Endothelial cell of umbilical vein (primary cell): ENCODE data around the gene CHMP6. TPM values are rescaled to one million over a fixed set of nuclear protein-coding genes. Genes with fewer than 3 reads are reported as not detected.

Experiments
- BruUV-seq: library from RNA; stranded (reverse); fragments of 400-500 nt; replicated peaks from 2 replicates; lab custom pipeline; 2021; lab: Mats Ljungman, UMichigan
- CTCF ChIA-PET: fragments of 300-600, 350-600 bp; sonication (Branson Sonifier 250); formaldehyde crosslinking; loops from one replicate; lab custom pipeline; 2021; ENCODE audit warnings: antibody characterized with exemption, inconsistent platforms; lab: Charles Lee
- POLR2A ChIA-PET: fragments of 300-600, 350-600 bp; sonication (Branson Sonifier 250); formaldehyde crosslinking; loops from one replicate; lab custom pipeline; 2021; ENCODE audit warnings: antibody characterized with exemption, inconsistent platforms; lab: Charles Lee
- DNase-seq: peaks from one replicate; pipeline ENCODE4 v3.0.0-alpha.2; 2011; ENCODE audit warnings: low read depth, low spot score
- FAIRE-seq: peaks from 2 replicates; lab custom pipeline; 2011; peaks lifted over from hg19 to GRCh38; lab: Jason Lieb, UNC
- H2AFZ ChIP-seq: 2 replicates; pipeline ENCODE4 v1.6.0; 2012; ENCODE audit warnings: low read depth, low read length, control low read depth, inconsistent platforms
- H3K27ac ChIP-seq: 2 replicates; pipeline ENCODE4 v1.5.1; 2011; ENCODE audit warnings: low read depth, mild to moderate bottlenecking, control low read depth, low read length, moderate library complexity; ENCODE audit not compliant: insufficient read depth
- H3K27me3 ChIP-seq, 2 experiments: 2 replicates each; pipeline versions ENCODE4 v1.6.0 to v1.6.1; 2011; ENCODE audit warnings: low read length in 2 of 2, mixed read lengths in 1 of 2; ENCODE audit not compliant: control insufficient read depth in 2 of 2, insufficient read depth in 2 of 2
- H3K36me3 ChIP-seq, 2 experiments: 2 replicates in 1 of 2; 3 replicates in 1 of 2; pipeline ENCODE4 v1.5.1; 2011; ENCODE audit warnings: low read length in 2 of 2, mild to moderate bottlenecking in 1 of 2, moderate library complexity in 1 of 2; ENCODE audit not compliant: control insufficient read depth in 2 of 2, insufficient read depth in 2 of 2; ENCODE audit errors: extremely low read depth in 1 of 2
- H3K4me1 ChIP-seq: 3 replicates; pipeline ENCODE4 v1.5.1; 2011; ENCODE audit warnings: mild to moderate bottlenecking, low read length; ENCODE audit not compliant: control insufficient read depth, insufficient read depth; ENCODE audit errors: extremely low read depth
- H3K4me2 ChIP-seq: 2 replicates; pipeline ENCODE4 v1.6.1; 2011; ENCODE audit warnings: low read length, control low read depth, mixed read lengths; ENCODE audit not compliant: insufficient read depth
- H3K4me3 ChIP-seq, 3 experiments: fragments of 200-600 bp in 1 of 3; sonication (generic), shearing (Covaris generic) in 1 of 3; replicated peaks in 1 of 3; 2 replicates each; pipeline ENCODE4 v1.5.1; 2011 to 2016; ENCODE audit warnings: control low read depth in 3 of 3, low read length in 3 of 3, mild to moderate bottlenecking in 2 of 3, inconsistent platforms in 1 of 3, low read depth in 1 of 3, moderate library complexity in 1 of 3; ENCODE audit not compliant: insufficient read depth in 1 of 3
- H3K79me2 ChIP-seq: 2 replicates; pipeline ENCODE4 v1.6.0; 2012; ENCODE audit warnings: low read length, inconsistent platforms; ENCODE audit not compliant: control insufficient read depth, insufficient read depth
- H3K9ac ChIP-seq: replicated peaks from 2 replicates; pipeline ENCODE3; 2011; ENCODE audit warnings: low read length, control low read depth; ENCODE audit not compliant: insufficient read depth; ENCODE audit errors: extremely low read depth
- H3K9me1 ChIP-seq: replicated peaks from 3 replicates; pipeline ENCODE4 v1.6.0; 2011; ENCODE audit warnings: mild to moderate bottlenecking, low read length; ENCODE audit not compliant: control insufficient read depth, insufficient read depth; ENCODE audit errors: extremely low read depth
- H3K9me3 ChIP-seq: replicated peaks from 2 replicates; pipeline ENCODE4 v1.5.1; 2012; ENCODE audit warnings: low read length, inconsistent platforms; ENCODE audit not compliant: control insufficient read depth, insufficient read depth
- H4K20me1 ChIP-seq: replicated peaks from 2 replicates; pipeline ENCODE3; 2011; ENCODE audit warnings: mild to moderate bottlenecking, low read length; ENCODE audit not compliant: control insufficient read depth, insufficient read depth; ENCODE audit errors: extremely low read depth
- EZH2 ChIP-seq: IDR thresholded peaks from 2 replicates; pipeline ENCODE4 v1.6.1; 2012; ENCODE audit warnings: borderline replicate concordance, low read depth, mild to moderate bottlenecking, moderate library complexity, low read length, inconsistent platforms; ENCODE audit not compliant: severe bottlenecking
- FOS ChIP-seq: IDR thresholded peaks from 2 replicates; pipeline ENCODE4 v1.6.1; 2011; ENCODE audit warnings: mild to moderate bottlenecking, low read length, moderate library complexity, borderline replicate concordance; ENCODE audit not compliant: insufficient read depth
- GATA2 ChIP-seq: IDR thresholded peaks from 2 replicates; pipeline ENCODE4 v1.7.0; 2011; ENCODE audit warnings: low read depth, mild to moderate bottlenecking, moderate library complexity, mixed read lengths, low read length; ENCODE audit not compliant: insufficient read length, insufficient read depth
- JUN ChIP-seq: IDR thresholded peaks from 2 replicates; pipeline ENCODE4 v1.6.1; 2011; ENCODE audit warnings: borderline replicate concordance, low read depth; ENCODE audit not compliant: insufficient read length, insufficient read depth
- MYC ChIP-seq: IDR thresholded peaks from one replicate; pipeline ENCODE4 v1.6.1; 2011; ENCODE audit warnings: mild to moderate bottlenecking, low read depth, low read length
- POLR2A ChIP-seq: IDR thresholded peaks from 2 replicates; pipeline ENCODE4 v1.6.1; 2012; ENCODE audit warnings: low read depth, mild to moderate bottlenecking, control low read depth, low read length
- POLR2AphosphoS5 ChIP-seq: IDR thresholded peaks from 2 replicates; pipeline ENCODE4 v1.6.1; 2012; ENCODE audit warnings: low read depth, mild to moderate bottlenecking, control low read depth, low read length, moderate library complexity; ENCODE audit not compliant: insufficient read depth
- dilution Hi-C: fragments of 300-500 bp; cut with MboI; formaldehyde crosslinking; loops from one replicate; pipeline ENCODE4 v1.15.0; 2019; ENCODE audit warnings: low sequenced_read_pairs; ENCODE audit not compliant: extremely low pct_ligation_motif_present
- intact Hi-C: fragments of 100-400 bp; cut with micrococcal nuclease; formaldehyde crosslinking; loops from one replicate; pipeline ENCODE4 v1.10.0; 2022
- polyA plus RNA-seq, 4 experiments: library from polyadenylated mRNA; depleted of rRNA in 3 of 4; stranded (reverse) in 3 of 4; unstranded in 1 of 4; fragments of >200 nt; gene quantifications; 2 replicates each; pipeline versions ENCODE4 v1.2.1 to v1.2.3, GENCODE V29; 2011 to 2012; ENCODE audit warnings: missing spikeins in 1 of 4
- total RNA-seq: library from RNA; stranded (reverse); gene quantifications from 2 replicates; pipeline ENCODE4 v1.2.3, GENCODE V29; 2021
- TF ChIP-seq, protein P1 (sequence below): IDR thresholded peaks from 2 replicates; pipeline ENCODE4 v1.6.1; 2011; ENCODE audit not compliant: insufficient read depth, insufficient read length
- TF ChIP-seq, protein P2 (sequence below), 2 donors: IDR thresholded peaks; 1 replicate in 1 of 2; 2 replicates in 1 of 2; pipeline ENCODE4 v1.5.1; 2011; ENCODE audit warnings: low read length in 2 of 2, mild to moderate bottlenecking in 2 of 2, moderate library complexity in 2 of 2, control low read depth in 1 of 2, inconsistent platforms in 1 of 2, low read depth in 1 of 2; ENCODE audit not compliant: insufficient read depth in 1 of 2; ENCODE audit errors: extremely low read depth in 1 of 2

CHMP6 gene
- total and polyA plus RNA-seq, 2 donors (not counting 3 experiments of a cell fraction or from before 2014, with no cell fraction given): 42.5 to 48.5 TPM

DNA sequence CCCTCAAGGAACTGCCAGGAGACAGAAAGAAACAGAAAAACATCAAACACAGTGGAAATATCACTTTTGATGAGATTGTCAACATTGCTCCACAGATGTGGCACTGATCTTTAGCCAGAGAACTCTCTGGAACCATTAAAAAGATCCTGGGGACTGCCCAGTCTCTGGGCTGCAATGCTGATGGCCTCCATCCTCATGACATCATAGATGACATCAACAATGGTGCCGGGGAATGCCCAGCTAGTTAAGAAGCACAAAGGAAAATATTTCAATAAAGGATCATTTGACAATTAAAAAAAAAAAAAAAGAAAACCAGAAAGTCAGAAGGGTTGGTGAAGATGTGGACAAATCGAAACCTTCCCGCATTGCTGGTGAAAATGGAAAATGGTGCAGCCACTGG is 14.9 kb upstream of the CHMP6 start:
- Histone ChIP-seq H3K27me3 (no peaks in the 10 kb centered on the region), H3K9me3 (no peaks in the 10 kb centered on the region), H4K20me1 (no peaks in the 10 kb centered on the region), H3K9ac (no peak overlapping the region), H3K4me3 (no peak overlapping the region), H3K36me3 (no peaks in the 10 kb centered on the region), H3K27ac (no peak overlapping the region), H3K79me2 (no peaks in the 10 kb centered on the region), H3K4me1 (no peaks in the 10 kb centered on the region), H3K9me1 (no peaks in the 10 kb centered on the region), H2AFZ (no peak overlapping the region), H3K4me2 (no peak overlapping the region)
- FAIRE-seq: no peak
- CTCF ChIA-PET: interaction anchor here (1.9 kb wide), 1 partner anchor 549 kb away, joined by 11 read pairs; no protein-coding TSS in a partner anchor
- BruUV-seq: no TSS peak
- dilution Hi-C loops: no loop called here
- intact Hi-C loops: no loop called here
- DNase-seq: no peak
- no peak for TF ChIP-seq FOS
- no peak for TF ChIP-seq POLR2A
- TF ChIP-seq POLR2AphosphoS5: no peak
- TF ChIP-seq, protein P1, sequence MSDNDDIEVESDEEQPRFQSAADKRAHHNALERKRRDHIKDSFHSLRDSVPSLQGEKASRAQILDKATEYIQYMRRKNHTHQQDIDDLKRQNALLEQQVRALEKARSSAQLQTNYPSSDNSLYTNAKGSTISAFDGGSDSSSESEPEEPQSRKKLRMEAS: no peak
- no peak for TF ChIP-seq EZH2
- no peak for TF ChIP-seq JUN
- no peak for TF ChIP-seq MYC
- TF ChIP-seq, protein P2, sequence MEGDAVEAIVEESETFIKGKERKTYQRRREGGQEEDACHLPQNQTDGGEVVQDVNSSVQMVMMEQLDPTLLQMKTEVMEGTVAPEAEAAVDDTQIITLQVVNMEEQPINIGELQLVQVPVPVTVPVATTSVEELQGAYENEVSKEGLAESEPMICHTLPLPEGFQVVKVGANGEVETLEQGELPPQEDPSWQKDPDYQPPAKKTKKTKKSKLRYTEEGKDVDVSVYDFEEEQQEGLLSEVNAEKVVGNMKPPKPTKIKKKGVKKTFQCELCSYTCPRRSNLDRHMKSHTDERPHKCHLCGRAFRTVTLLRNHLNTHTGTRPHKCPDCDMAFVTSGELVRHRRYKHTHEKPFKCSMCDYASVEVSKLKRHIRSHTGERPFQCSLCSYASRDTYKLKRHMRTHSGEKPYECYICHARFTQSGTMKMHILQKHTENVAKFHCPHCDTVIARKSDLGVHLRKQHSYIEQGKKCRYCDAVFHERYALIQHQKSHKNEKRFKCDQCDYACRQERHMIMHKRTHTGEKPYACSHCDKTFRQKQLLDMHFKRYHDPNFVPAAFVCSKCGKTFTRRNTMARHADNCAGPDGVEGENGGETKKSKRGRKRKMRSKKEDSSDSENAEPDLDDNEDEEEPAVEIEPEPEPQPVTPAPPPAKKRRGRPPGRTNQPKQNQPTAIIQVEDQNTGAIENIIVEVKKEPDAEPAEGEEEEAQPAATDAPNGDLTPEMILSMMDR (IDR thresholded peaks at IDR 0.05; ENCODE audit: extremely low read depth in 1 of 2, insufficient read depth in 1 of 2, low read depth in 1 of 2, low read length in 2 of 2): no peak
- no peak for TF ChIP-seq GATA2
- POLR2A ChIA-PET: no interaction called here
